Esophagus muscularis mucosa (tissue), 3 donors: Measurements from ENCODE around the gene PTCH1.

Experiments
- CTCF ChIP-seq, 3 experiments: fragments of 200-600 bp in 2 of 3; fragments of 450-650 bp in 1 of 3; sonication (generic) in 2 of 3; IDR thresholded peaks; one replicate each; pipeline ENCODE4 v1.5.1; 2017 to 2019; ENCODE audit warnings: antibody characterized with exemption in 3 of 3, mild to moderate bottlenecking in 2 of 3, moderate library complexity in 1 of 3
- POLR2AphosphoS5 ChIP-seq, 2 donors: sonication (generic); formaldehyde crosslinking; IDR thresholded peaks; one replicate each; pipeline ENCODE4 v1.6.1; 2017; ENCODE audit warnings: antibody characterized with exemption in 2 of 2

DNA sequence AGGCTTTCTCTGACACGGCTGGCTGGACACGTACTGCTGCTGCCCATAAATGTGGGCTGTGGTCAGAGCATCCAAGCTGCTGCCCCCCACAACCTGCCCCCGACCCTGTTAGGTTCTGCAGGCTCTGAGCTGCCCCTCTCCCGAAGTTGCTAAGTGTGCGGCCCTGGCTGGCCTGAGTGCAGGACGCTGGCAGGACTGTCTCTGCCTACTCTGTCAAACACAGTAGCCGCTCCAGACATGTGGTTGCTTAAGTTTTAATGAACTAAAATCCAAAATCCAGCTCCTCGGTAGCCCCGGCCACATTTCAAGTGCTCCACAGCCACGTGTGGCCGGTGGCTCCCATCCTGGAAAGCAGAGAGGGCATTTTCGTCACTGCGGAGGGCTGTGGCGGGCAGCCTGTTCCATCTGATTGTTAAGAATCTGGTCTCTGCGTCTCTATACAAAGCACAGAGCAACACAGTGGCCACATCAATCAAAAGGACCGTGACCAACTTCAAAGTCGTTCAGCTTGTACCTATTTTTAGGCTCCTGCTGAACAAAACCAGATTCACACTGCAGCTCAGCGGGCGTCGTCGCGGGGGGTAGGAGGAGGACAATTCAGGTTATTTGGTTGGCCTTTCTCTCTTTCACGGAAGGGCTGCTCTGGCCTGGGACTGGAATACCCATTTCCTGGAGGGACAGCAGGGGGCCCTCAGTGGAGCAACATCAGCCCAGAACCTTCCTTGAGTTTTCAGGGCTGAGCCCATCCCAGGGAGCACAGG lies 68.9 kb downstream of the PTCH1 start:
- TF ChIP-seq POLR2AphosphoS5 (IDR thresholded peaks at IDR 0.05) (no peak), CTCF (IDR thresholded peaks at IDR 0.05) (no peak)
